Type B pancreatic cell (in vitro differentiated cells): Measurements from ENCODE around the gene RAB40A. TPM values are rescaled to one million over a fixed set of nuclear protein-coding genes. Genes with fewer than 3 reads are reported as not detected.
A peak's percentile ranks its signal among the peaks of the same experiment; 100 is the strongest.
"Not testable (repeated sequence)": the region's sequence is repeated elsewhere in the genome, so short reads cannot be mapped to it uniquely, and the experiment has no call there.

Source experiments
- DNase-seq: peaks from one replicate; pipeline ENCODE4 v3.0.0; 2021; ENCODE audit warnings: mixed read lengths; ENCODE audit not compliant: unreplicated experiment; ENCODE audit errors: extremely low spot score
- H3K27ac Mint-ChIP-seq: 2 replicates; pipeline ENCODE4 v1.8.0; 2021; ENCODE audit warnings: mild to moderate bottlenecking, mixed read lengths
- H3K27me3 Mint-ChIP-seq: 2 replicates; pipeline ENCODE4 v1.8.0; 2021; ENCODE audit warnings: mixed read lengths
- H3K36me3 Mint-ChIP-seq: 2 replicates; pipeline ENCODE4 v1.8.0; 2021; ENCODE audit warnings: mixed read lengths
- H3K4me1 Mint-ChIP-seq: one replicate; pipeline ENCODE4 v1.8.0; 2021; ENCODE audit warnings: mixed read lengths; ENCODE audit not compliant: unreplicated experiment
- H3K4me3 Mint-ChIP-seq: 2 replicates; pipeline ENCODE4 v1.8.0; 2021; ENCODE audit warnings: mild to moderate bottlenecking, mixed read lengths
- H3K9me3 Mint-ChIP-seq: 2 replicates; pipeline ENCODE4 v1.8.0; 2021; ENCODE audit warnings: mixed read lengths
- total RNA-seq: library from RNA; stranded (reverse); gene quantifications from 2 replicates; pipeline ENCODE4 v1.2.1, GENCODE V29; 2021; ENCODE audit warnings: low replicate concordance
- TF ChIP-seq, protein P1 (sequence below): fragments of 200-600 bp; sonication (generic); conservative IDR thresholded peaks from 2 replicates; pipeline ENCODE4 v1.5.0; 2021; ENCODE audit warnings: antibody characterized with exemption, mild to moderate bottlenecking

Gene RAB40A
- total RNA-seq, 1 donor from 2014 or later, result 0.51 TPM

DNA sequence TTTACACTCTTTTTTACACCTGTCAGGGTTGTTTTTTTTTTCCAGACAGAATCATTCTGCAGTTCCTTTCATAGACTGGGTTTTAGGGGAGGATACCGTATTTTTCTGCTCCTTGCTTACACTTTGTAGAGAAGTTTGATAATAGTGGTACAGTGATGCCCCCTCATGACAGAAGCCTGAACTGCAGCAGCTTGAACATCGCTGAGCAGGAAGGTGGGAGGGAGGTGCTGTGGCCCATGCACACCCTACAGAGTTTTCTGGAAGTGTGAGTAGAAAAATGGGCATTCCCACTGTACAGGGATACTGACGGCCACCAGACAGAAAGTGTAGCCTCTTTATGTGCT lies 54.5 kb downstream of the RAB40A start:
- peak overlapping the region; percentile 75 for H3K4me3 Mint-ChIP-seq

DNA sequence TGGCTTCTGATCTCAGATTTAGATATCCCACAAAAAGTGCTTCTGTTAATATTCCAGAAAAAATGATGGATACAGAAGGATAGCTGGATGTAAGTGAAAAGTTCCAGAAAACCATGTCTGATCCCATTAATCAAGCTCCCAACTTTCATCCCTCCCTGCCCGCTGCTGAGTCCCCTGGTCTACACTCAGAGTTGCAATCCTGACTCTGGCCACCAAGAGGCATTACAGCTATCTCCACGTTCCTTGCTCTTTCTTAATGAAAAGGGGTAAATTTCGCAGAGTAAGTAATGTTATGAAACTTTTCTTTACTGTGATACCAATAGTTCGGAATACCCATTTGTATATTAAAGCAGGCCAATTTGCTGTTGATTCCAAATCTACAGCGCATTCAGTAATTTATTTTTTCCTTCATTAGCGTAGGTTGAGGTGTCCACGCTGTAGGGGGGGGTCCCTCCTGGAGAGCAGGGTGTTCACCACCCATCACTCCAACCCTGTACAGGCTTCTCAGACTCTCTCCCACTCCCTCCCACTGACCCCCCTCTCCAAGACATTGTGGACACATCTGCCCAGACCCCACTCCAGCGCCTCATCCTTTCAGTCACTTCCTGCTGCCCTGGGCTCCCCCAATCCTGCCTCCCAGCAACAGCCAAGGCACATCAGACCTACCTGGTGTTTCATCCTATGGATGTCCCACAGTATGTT lies 55.1 kb downstream of the RAB40A start:
- DNase-seq, result no peak
- H3K4me3 Mint-ChIP-seq, result peak overlapping the region; percentile 75
- no peaks in the 10 kb centered on the region for H3K9me3 Mint-ChIP-seq
- no peaks in the 10 kb centered on the region for H3K36me3 Mint-ChIP-seq
- TF ChIP-seq, protein P1, sequence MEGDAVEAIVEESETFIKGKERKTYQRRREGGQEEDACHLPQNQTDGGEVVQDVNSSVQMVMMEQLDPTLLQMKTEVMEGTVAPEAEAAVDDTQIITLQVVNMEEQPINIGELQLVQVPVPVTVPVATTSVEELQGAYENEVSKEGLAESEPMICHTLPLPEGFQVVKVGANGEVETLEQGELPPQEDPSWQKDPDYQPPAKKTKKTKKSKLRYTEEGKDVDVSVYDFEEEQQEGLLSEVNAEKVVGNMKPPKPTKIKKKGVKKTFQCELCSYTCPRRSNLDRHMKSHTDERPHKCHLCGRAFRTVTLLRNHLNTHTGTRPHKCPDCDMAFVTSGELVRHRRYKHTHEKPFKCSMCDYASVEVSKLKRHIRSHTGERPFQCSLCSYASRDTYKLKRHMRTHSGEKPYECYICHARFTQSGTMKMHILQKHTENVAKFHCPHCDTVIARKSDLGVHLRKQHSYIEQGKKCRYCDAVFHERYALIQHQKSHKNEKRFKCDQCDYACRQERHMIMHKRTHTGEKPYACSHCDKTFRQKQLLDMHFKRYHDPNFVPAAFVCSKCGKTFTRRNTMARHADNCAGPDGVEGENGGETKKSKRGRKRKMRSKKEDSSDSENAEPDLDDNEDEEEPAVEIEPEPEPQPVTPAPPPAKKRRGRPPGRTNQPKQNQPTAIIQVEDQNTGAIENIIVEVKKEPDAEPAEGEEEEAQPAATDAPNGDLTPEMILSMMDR, result no peak
- no peak overlapping the region for H3K27ac Mint-ChIP-seq
- peaks cover 5% of the 10 kb centered on the region for H3K4me1 Mint-ChIP-seq
- H3K27me3 Mint-ChIP-seq, result no peaks in the 10 kb centered on the region

More for the DNA sequence above, 54.5 kb downstream of the RAB40A start:
- TF ChIP-seq, protein P1, result peak; percentile 80
- no peak overlapping the region for H3K27ac Mint-ChIP-seq
- no peak for DNase-seq
- no peaks in the 10 kb centered on the region for H3K27me3 Mint-ChIP-seq
- H3K36me3 Mint-ChIP-seq, result no peaks in the 10 kb centered on the region
- no peaks in the 10 kb centered on the region for H3K9me3 Mint-ChIP-seq
- peaks cover 5% of the 10 kb centered on the region for H3K4me1 Mint-ChIP-seq

DNA sequence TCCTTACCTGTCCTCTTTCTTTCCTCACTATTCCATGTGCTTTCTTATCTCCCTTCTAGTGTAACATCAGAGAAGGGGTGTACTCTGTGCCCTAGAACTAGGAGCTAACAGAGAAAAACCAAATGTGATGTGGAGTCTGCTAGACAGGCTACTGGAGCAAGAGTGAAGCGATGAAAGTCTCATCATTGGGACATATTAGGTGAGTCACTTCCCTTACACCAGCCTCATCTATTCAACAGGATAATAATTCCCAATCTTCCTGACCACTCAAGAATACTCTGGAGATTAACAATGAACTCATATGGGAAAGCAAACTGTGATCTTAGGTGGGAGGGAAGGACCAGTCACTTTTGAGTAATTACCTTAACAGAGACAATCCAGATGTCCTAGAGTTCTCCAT lies 58.1 kb downstream of the RAB40A start:
- DNase-seq, result no peak
- no peak overlapping the region for H3K4me3 Mint-ChIP-seq
- peaks cover 5% of the 10 kb centered on the region for H3K4me1 Mint-ChIP-seq
- no peak overlapping the region for H3K27ac Mint-ChIP-seq
- H3K9me3 Mint-ChIP-seq, result no peaks in the 10 kb centered on the region
- TF ChIP-seq, protein P1, result no peak
- H3K27me3 Mint-ChIP-seq, result no peaks in the 10 kb centered on the region
- no peaks in the 10 kb centered on the region for H3K36me3 Mint-ChIP-seq

DNA sequence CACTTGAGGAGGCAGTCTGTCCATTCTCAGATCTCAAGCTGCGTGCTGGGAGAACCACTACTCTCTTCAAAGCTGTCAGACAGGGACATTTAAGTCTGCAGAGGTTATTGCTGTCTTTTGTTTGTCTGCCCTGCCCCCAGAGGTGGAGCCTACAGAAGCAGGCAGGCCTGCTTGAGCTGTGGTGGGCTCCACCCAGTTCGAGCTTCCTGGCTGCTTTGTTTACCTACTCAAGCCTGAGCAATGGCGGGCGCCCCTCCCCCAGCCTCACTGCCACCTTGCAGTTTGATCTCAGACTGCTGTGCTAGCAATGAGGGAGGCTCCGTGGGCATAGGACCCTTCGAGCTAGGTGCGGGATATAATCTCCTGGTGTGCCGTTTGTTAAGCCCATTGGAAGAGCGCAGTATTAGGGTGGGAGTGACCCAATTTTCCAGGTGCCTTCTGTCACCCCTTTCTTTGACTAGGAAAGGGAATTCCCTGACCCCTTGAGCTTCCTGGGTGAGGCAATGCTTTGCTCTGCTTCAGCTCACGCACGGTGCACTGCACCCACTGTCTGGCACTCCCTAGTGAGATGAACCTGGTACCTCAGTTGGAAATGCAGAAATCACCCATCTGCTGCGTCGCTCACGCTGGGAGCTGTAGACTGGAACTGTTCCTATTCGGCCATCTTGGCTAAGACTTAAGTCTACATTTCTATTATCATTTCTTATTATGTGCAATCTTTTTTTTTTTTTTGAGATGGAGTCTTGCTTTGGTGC lies 59.1 kb downstream of the RAB40A start:
- not testable (repeated sequence) for DNase-seq, H3K4me3 Mint-ChIP-seq, H3K4me1 Mint-ChIP-seq, H3K27ac Mint-ChIP-seq, H3K36me3 Mint-ChIP-seq, H3K27me3 Mint-ChIP-seq, H3K9me3 Mint-ChIP-seq

DNA sequence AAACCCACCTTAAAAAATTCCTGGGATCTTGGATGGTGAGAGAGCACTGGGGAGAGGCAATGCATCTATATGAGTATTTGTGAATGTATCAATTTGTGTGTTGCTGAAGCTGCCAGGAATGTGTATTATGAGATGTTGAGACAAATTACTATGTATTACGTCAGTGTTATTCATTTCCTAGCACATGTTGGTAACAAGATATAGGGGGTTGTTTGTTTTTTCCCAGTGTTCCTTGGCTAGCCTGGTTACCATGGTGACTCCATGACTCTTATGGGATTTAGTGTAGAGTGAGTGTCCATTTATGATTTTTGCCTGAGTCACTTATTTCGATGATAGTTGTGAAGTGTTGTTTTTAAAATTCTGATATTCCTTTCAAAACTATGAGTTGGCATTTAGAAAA lies 65.6 kb downstream of the RAB40A start:
- Mint-ChIP-seq H3K36me3 (peaks cover 5% of the 10 kb centered on the region), H3K4me3 (no peak overlapping the region), H3K27ac (no peak overlapping the region), H3K9me3 (no peaks in the 10 kb centered on the region), H3K4me1 (no peaks in the 10 kb centered on the region), H3K27me3 (no peaks in the 10 kb centered on the region)
- TF ChIP-seq, protein P1, result no peak
- DNase-seq, result no peak

Other genes starting within 250 kb of the RAB40A start
- gene TCEAL5, start 242.7 kb downstream of the RAB40A start, total RNA-seq, result 0.71 TPM in 1 of 2 replicates, not detected in the other
- 24.3 and 39.4 TPM in 2 replicates for gene BEX2, start 208.5 kb downstream of the RAB40A start, total RNA-seq
- gene TCEAL7, start 189.2 kb downstream of the RAB40A start, total RNA-seq, result 6.2 and 16.4 TPM in 2 replicates
- 43.1 and 64.1 TPM in 2 replicates for gene TCEAL9, start 163.0 kb downstream of the RAB40A start, total RNA-seq
- 194 and 251 TPM in 2 replicates for gene BEX3, start 143.0 kb downstream of the RAB40A start, total RNA-seq
- gene TCEAL4, start 66.0 kb upstream of the RAB40A start, total RNA-seq, result 50.5 and 68.1 TPM in 2 replicates
- 9.5 and 13.8 TPM in 2 replicates for gene TCEAL3, start 88.5 kb upstream of the RAB40A start, total RNA-seq
- 16.9 and 22.3 TPM in 2 replicates for gene TCEAL1, start 109.5 kb upstream of the RAB40A start, total RNA-seq
- 419 and 666 TPM in 2 replicates for gene MORF4L2, start 167.2 kb upstream of the RAB40A start, total RNA-seq
- 0.87 TPM in 1 of 2 replicates, not detected in the other for gene TMEM31, start 191.4 kb upstream of the RAB40A start, total RNA-seq